ENCODE data around the gene GPS1.

Gene GPS1

DNA sequence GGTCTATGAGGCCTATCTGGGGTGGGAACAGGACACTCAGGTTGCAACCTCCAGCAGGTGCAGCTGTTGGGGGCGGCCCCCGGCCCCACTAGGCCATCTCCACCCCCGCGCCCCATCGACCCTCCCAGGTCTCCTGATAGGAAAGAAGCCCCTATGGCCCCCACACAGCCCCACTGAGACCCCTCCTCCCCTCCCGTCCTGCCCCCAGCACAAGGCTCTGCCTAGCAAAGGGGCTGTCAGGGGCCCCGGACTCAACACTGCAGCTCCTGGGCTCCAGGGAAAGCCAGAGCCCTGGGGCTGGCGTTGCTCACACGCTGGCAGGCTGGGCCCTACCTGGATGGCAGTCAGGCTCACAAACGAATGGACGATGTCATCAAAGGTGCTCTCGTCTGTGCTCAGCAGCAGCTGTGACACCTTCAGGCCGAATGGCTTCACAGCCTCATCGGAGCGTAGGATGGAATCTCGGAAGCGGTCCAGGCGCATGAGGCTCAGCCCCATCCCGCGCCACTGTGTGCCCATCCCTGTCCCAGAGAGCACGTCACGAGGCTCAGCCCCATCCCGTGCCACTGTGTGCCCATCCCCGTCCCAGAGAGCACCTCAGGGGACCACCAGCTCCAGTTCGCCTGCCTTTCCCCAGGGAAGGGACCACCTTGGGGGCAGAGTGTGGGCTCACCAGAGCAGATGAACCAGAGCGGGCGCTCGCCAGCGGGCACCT, 39.0 kb downstream of the GPS1 start:
- no peak for DNase-seq (ENCODE audit: low read depth, low spot score)

DNA sequence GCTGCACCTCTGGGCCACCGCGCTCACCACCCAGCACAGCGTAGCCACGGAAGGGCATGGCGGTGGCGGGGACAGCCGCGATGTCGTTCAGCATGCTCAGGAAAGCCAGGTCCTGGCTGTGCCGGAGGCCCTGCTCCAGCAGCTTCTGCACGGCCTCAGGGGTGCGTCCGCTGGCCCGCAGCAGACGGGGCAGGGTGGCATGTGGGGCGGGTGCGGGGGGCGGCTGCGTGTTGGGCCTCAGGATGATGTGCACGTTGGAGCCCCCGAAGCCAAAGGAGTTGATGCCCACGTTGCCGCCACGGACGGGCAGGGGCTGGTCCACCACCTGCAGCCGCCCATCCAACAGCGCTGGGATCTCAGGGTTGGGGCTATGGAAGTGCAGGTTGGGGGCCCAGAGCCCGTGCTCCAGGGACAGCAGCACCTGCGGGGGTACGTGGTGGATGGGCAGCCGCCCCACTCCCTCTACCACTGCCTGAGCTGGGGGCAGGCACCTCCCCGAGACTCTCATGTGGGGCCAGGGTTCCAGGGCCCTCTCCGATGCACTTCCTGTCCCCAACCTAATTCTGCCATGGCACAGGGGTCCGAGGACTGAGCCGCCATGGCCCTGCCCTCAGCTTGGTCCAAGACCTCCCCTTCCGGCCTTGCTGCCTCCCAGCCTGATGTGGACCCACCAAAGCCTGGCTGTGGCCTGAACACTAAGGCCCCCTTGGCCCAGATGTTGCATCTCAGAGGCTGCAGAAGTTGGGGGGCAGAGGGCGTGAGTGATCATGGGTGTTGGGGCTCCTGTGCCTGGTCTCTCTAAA, 39.8 kb downstream of the GPS1 start:
- no peak for DNase-seq (ENCODE audit: low read depth, low spot score)

DNA sequence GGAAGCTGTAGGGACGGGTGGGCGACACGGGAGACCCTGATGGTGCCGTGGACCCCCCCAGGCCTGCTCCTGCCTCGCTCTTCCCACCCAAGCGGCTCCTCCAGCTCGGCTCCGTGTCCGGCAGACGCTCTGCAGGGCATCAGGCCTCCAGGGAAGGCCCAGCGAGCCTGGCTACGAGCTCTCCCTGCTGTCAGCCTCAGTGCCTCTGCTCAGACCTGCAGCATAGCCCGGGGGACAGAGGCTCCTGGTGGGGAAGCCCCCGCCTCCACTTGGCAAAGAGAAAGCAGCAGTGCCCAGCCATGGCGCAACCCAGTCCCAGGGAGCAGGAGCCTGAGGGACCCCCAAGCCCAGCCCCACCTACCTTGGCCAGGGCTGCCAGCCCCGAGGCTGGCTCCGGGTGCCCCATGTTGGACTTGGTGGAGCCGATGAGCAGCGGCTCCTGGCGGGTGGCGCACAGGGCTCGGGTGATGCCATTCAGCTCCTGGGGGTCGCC, 40.4 kb downstream of the GPS1 start:
- no peak for DNase-seq (ENCODE audit: low read depth, low spot score)

DNA sequence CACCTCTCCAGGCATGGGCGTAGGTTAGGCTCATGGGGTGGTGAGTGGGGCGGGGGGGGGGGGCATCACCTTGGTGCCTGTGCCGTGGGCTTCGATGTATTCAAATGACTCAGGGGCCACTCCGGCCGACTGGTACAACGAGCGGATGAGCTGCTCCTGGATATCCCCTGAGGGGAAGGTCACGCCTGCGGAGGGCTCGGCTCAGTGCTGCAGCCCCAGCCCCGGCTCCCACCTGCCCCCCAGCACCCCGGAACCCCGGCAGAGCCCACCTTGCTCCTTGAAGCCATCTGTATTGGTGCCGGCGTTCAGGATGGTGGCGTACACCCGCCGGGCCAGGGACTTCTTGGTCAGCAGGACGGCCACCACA, 40.9 kb downstream of the GPS1 start:
- DNase-seq (ENCODE audit: low read depth, low spot score): no peak

- DNase-seq (ENCODE audit: low read depth, low spot score): no peak
Measured at GRCh38 chr17:82092995-82093751, 41.5 kb downstream of the GPS1 start.

DNA sequence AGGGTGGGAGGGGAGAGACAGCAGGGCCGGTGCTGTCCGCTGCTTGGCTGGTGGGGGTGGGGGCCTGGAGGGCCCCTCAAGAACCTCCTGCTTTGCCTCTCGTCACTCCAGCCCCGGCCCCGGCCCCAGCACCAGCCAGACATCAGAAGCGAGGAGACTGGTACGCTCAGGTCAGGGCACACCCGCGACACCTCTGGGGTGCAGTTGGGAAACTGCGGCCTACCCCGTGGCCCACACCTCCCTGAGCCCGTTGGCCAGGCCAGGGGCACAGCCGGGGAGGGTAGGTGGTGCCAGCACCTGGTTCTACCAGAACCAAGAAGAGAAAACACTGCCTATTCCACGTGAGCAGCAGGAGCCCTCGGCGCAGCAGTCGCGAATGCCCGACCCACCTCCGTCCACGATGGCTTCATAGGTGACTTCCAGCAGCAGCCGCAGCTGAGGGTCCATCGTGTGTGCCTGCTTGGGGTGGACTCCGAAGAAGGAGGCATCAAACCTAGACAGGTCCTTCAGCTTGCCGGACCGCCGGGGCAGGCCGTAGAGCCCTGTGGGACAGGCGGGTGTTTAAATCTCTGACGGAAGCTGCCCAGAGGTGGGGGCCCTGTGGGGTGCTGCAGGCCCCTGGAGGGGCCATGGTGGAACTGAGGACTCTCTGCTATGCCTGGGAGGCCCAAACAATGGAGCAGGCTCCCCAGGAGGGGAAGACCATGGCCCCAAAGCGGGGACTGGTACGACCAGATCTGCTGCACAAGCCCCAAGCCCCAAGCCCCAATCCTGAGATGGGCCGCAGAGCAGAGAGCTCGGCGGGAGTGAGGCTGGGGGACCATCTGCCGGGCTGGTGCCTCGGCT, 43.5 kb downstream of the GPS1 start:
- DNase-seq (ENCODE audit: low read depth, low spot score): no peak

DNA sequence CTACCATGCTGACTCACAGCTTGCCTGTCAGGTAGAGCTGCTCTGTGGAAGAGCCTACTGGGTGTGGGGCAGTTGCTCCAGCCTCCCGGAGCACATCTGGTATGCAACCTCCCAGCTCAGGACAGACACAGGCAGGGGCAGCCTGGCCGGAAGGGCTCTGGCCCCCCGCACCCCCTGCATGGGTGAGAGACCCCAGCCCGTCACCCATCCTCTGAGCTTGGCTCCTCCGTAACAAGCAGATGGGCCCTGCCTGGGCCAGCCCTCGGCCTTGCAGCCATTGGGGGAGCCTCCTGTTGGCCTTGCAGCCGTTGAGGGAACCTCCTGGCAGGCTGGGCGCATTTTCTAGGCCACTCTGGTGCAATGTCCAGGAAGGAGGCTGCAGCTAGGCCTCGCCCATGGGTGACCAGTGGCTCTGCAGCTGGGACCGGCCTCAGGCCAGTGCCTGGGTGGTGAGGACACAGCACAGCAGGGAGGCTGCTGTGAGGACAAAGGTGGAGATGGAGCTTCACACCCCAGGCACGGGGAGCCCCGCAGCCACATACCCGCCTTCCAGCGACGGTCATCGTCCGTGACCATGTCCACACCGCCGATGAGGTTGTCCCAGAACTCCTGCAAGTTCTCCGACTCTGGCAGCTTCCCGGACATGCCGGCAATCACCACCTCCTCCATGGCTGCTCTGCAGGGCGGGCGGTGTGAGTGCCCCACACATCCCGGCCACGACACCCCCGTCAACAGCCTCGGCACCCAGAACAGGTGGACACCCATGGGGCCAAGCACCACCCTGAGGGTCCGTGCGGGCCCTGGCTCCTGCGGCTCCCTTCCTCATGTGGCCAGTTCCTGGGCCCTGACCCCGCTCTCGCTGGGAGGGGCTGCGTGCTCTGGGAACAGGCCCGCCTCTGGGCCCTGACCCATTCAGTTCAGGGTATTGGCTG, 44.3 kb downstream of the GPS1 start:
- DNase-seq (ENCODE audit: low read depth, low spot score): no peak

GRCh38 chr17:82096709-82097183, 45.0 kb downstream of the GPS1 start:
- DNase-seq (ENCODE audit: low read depth, low spot score): no peak

DNA sequence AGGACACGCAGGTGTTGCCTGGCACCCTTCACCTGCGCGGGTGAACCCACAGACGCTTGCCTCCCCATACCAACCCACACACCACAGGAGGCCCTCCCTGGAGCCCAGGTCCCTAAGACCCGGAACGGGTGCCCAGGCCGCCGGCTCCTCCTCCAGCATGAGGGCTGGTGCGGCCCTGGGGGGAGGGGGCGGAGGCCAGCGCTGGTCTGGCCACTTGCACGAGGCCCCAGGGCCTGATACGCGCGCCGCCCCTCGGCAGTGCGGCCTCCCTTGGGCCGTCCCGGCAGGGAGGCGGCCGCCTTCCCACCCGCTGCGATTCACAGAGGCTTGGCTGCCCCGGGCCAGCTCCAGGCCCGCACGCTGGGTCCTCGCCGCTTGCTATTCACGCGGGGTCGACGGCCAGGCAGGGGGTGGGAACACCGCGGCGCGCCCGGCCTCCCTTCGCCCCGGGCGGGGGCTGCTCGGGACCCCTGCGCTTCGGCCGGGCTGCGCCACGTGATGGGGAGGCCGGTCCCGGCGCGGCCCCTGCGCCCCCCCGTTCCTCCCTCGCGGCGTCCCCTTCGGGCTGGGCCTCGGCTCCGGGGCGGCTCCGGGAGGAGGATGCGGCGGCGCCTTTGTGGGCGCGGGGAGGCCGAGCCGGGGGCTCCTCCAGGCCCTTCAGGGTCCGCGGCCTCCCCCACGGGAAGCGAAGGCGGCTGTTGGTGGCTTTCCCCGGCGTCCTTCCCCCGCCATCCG, 45.7 kb downstream of the GPS1 start:
- no peak for DNase-seq (ENCODE audit: low read depth, low spot score)

DNA sequence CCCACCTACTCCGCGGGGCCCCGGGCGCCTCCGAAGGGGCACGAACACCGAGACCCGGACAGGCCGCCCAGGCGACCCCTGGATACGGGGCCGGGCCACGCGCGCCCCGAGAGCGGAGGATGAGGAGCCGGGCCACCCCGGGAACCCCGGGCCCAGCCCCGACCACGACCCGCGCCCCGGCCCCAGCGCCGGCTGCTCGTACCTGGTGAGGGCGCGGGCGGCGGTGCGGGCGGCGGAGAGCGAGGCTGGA, 46.1 kb downstream of the GPS1 start:
- no peak for DNase-seq (ENCODE audit: low read depth, low spot score)

- DNase-seq (ENCODE audit: low read depth, low spot score): peak; percentile 81
Measured at GRCh38 chr17:82098169-82098938, 46.7 kb downstream of the GPS1 start, which contains the start of gene FASN. Gene FASN, minus strand, starts transcription at chr17:82098236. Its CDS starts 1,791 bp downstream, at chr17:82096445.

DNA sequence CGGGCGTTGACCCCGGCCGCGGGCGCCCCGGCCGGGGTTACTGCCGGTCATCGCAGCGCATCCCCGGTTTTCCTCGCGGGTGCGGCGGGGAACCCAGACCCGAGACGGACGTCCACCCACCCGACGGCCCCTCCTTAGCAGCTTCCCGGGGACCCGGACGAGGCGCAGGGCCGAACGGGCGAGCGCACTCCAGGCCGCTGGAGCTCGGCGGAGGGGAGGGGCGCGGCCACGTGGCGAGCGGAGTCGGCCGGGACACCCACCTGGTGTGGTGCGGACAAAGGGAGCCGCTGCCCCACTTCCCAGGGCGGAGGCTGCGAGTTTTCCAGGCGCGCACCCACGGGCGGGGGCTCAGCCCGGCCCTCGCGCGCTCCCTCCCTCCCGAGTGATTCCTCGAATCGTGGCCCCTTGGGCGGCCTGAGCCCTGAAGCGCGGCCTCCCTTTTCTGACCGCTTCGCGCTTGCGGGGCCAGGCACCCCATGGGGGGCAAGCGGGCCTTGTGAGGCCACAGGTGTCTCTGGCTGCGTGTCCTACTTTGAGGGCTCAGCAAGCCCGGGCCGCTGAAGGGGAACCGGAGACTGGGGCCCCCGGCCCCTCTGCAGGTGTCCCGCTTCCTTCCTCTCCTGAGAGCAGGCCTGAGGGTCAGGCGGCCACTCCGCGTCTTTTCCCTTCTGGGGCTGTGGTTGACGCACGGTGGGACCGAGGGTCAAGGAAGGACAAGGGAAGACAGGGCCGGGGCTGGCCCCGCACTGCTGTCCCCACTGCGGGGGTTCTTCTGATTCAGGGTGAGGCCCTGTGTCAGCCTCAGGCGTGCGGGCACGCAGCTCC, 47.5 kb downstream of the GPS1 start:
- no peak for DNase-seq (ENCODE audit: low read depth, low spot score)

DNA sequence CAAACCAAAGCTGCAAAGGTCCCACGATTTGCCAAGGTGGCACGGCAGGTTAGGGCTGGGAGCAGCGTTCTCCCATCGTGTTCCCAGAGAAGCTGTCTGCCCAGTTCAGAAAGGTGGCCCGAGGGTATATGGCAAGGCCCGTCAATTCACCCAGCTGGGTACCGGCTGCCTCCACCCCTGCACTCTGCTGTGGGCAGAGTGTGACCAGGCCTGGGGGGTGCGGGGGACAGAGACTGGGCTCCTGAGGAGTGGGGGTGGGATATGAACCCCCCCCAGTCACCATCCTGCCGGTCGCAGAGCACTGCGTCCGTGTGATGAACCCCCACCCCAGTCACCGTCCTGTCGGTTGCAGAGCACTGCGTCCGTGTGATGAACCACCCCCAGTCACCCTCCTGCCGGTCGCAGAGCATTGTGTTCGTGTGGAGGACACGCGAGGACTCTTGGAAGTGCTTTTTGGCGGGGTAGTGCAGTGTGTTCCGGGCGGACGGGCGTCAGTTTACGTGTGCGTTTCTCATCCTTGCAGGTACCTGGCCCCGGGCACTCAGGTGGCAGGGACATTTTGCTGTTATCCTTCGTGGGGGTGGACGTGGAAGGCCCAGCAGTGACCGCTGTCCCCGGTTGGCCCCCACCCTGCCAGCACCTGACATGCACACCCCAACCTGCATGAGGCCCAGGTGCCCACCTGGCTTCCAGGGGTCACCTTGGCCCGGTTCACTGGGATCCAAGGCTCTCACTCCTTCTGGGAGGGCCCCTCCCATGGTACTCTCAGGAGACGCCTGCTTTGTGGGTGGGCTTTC, 49.0 kb downstream of the GPS1 start:
- no peak for DNase-seq (ENCODE audit: low read depth, low spot score)

- no peak for DNase-seq (ENCODE audit: low read depth, low spot score)
Measured at GRCh38 chr17:82101301-82101715, 49.6 kb downstream of the GPS1 start.

DNA sequence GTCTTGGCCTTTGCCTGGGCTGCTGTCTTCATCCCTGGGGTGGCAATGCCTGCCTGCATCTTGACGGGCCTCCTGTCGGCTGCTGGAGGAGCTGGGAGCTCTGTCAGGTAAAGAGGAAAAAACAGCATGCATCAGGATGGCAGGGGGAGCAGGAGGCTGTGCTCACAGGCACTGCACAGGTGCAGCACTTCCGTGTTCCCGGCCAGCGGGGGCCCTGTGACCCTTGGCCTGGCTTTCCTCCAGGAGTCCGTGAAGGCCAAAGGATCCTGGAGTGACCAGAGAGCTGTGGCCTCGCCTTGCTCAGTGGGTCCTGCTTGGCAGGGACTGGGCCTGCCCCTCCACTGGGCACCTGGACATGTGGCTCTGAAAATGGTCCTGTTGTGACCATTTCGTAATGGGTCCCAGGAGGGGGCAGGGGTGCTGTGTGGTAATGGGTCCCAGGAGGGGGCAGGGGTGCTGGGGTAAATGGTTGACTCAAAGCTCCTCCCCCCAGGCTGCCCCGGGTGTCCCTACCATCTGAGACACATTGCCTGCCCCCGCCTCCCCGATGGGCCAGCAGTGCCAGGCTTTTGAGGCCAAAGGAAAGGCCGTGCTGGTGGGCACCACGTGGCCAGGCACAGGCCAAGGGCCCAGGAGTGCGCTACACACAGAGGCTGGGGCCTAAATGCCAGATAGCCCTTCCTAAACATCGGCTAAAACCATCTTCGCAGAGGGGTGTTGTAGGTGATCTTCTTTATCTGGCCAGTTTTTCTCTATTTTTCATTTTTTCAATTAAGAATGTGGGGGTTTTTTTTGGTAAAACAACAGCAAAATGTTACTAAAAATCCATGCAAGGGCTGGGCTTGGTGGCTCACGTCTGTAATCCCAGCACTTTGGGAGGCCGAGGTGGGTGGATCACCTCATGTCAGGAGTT, 50.3 kb downstream of the GPS1 start:
- no peak for DNase-seq (ENCODE audit: low read depth, low spot score)
